NCI-H2196 treated with DMSO at 0.1 percent for 48 hours (cell line): ENCODE data around the gene CHRNB1.
"Not testable (repeated sequence)": the region's sequence is repeated elsewhere in the genome, so short reads cannot be mapped to it uniquely, and the experiment has no call there.

Experiments used
- DNase-seq: peaks from one replicate; lab custom pipeline; 2025; ENCODE audit not compliant: unreplicated experiment; lab: John Stamatoyannopoulos, UW

CHRNB1 gene

DNA sequence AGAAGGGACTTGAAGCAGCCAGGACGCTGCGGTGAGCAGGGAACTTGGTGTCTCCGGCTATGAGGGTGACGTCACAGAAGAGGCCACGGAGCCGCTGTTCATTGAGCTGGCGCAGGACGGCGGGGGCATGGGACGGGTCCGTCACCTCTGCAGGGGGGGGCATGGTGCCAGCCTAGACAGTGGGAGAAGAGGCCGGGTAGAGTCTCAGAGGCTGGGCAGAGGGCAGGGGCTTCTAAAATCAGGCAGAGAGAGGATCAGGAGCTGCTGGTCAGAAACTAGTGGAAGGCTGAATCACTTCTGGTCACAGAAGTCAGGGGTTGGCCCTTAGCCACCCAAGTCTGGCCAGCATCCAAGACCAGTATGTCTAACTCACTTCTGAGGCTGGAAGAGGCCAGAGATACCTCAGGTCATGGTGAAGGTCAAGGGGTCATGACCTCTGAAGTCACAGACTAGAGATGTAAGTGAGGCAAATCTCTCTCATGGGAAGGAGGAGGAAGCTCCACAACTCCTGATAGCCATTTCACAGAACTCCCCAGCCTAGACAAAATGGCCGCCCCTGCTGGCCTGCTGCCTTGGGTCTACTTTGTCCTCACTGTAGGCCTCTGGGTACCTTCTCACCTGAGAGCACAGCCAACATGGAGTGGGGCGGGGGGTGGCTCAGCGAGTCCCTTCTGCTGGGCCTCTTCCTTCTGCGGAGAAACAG lies 21.9 kb downstream of the CHRNB1 start:
- DNase-seq, result no peak

DNA sequence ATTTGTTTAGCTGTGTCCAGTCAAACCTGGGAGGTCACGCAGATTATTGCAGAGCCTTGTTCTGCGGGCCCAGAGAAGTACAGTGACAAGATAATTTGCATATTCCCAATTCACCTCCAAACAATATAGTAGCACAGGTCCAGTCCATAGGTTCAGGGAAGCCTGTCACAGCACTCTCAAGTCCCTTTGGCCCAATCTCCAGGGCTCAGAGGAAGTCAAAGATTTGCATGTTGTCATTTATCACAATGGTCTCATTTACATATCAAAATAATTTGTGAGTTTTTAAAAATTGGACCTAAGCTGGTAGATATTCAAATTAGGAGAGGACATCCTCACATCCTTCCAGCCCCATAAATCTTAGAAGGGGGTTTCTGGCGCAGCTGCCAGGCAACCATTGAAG lies 22.6 kb downstream of the CHRNB1 start:
- DNase-seq, result no peak

DNA sequence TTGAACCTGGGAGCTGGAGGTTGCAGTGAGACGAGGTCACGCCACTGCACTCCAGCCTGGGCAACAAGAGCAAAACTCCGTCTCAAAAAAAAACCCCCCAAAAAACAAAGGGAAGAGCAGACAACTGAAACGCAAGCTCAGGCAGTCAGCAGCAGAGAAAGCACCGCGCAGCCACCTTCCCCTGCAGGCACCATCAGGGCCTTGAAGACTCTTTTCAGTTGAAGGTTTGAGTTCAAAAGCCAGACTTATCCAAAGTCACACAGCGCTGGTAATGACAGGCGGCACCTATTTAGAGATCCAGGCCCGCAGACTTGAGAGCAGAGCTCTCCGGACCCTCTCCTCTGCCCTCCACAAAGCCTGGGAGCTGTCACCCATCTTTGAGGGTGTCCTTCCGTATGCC lies 23.4 kb downstream of the CHRNB1 start:
- no peak for DNase-seq

DNA sequence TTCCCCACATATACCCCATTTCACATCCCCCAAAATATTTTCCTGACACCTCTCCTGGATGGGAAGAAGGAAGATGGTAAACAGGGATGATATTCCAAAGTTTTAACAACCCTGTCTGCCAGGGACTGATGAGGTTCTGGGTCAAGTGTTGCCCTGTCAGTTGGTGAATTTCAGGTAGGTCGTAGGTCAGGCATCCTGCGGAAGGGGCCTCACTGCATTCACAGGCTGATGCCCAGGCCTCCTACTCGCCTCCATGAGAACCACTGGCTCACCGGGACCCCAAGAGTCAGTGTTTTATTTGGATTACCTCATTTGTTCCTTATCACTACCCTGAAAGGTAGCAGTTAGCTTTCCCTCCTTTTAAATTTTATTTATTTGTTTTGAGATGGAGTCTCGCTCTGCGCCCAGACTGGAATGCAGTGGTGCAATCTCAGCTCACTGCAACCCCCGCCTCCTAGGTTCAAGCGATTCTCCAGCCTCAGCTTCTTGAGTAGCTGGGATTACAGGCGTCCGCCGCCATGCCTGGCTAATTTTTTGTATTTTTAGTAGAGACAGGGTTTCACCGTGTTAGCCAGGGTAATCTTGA lies 24.0 kb downstream of the CHRNB1 start:
- DNase-seq, result no peak

DNA sequence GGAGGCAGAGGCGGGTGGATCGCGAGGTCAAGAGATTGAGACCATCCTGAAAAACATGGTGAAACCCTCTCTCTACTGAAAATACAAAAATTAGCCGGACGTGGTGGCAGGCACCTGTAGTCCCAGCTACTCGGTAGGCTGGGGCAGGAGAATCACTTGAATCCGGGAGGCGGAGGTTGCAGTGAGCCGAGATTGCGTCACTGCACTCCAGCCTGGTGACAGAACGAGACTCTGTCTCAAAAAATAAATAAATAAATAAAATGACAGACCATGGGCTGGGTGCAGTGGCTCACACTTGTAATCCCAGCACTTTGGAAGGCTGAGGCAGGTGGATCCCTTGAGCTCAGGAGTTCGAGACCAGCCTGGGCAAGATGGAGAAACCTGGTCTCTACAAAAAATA lies 25.0 kb downstream of the CHRNB1 start:
- not testable (repeated sequence) for DNase-seq

DNA sequence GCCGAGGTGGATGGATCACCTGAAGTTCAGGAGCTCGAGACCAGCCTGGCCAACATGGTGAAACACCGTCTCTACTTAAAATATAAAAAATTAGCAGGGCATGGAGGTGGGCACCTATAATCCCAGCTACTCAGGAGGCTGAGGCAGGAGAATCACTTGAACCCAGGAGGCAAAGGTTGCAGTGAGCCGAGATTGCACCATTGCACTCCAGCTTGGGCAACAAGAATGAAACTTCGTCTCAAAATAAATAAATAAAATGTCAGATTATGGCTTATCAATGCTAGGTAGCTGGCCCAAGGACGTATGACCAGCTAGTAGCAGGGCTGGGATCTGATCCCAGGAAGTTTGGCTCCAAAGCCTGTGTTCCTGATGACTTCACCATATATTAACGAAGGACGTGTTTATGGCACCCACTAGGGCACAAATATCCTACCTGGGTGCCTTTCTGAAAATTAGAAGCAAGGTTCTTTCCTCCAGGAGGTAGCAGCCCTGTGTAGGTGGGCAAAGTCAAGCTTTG lies 25.7 kb downstream of the CHRNB1 start:
- not testable (repeated sequence) for DNase-seq

DNA sequence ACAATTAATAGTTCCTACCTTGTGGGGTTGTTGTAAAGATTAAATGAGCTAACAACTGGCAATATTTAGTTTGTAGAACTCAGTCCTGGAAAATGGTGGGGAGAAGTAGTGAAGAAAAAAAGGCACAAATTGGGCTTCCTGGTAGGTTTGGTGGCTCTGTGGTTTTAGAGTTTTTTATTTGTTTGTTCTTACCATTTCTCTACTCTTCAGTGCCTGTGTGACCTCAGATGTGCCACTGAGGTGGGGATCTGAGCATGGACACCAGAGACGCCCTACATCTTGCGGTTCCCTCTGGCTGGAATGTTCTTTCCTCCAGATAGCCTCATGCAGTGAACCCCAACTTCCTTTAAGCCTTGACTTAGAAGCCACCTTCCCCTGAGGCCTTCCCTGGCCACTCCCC lies 26.9 kb downstream of the CHRNB1 start:
- DNase-seq, result no peak

DNA sequence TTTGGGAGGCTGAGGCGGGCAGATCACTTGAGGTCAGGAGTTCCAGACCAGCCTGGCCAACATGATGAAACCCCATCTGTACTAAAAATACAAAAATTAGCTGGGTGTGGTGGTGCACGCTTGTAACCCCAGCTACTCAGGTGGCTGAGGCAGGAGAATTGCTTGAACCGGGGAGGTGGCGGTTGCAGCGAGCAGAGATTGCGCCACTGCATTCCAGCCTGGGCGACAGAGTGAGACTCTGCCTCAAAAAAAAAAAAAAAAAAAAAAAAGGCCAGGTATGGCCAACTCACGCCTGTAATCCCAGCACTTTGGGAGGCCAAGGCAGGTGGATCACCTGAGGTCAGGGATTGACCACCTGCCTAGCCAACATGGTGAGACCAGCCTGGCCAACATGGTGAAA lies 29.9 kb downstream of the CHRNB1 start:
- DNase-seq, result not testable (repeated sequence)

DNA sequence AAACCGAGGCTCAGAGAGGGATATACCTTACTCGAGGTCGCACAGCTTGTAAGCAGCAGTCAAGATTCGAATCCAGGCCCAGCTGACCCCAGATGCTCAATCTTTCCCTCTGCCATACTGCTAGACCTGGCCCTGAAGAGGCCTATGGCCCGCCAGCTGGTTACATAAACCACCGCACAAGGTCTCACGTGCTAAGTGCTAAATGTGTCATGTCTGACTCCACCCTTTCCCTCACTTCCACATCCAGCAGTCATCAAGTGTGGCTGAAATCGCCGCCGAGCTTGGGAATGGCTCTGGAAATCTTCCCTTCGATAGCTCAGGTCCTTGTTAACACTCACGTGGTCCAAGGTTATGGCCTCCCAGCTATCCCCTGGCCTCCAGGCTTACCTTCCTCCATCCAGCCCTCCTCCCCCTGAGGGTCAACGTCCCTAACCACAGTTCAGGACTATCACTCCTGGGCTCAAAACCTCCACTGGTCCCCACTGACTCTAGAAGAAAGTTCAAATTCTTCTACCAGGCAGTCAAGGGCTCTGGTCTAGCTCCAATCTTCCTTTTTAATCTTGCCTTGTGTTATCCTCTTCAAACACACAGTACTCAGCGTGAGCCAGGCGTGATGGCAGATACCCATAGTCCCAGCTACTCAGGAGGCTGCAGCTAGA lies 31.0 kb downstream of the CHRNB1 start:
- no peak for DNase-seq

DNA sequence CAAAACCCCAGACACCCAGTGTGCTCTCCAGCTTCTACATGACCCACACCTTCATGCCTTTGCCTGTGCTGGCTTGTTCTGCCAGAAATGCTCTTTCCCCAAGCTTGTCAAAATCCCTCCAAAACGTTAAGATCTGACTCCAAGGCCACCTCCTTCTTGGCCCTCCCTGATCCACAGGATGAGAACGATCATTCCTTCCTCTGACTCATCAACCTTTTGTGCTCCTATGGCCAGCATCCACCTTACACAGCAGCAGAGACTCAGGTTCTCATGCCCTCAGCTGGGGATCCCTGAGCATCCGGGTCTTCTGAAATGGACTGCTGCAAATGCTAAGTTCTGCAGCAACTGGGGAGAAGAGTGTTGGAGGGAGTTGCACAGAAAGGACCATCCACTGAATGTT lies 31.6 kb downstream of the CHRNB1 start:
- no peak for DNase-seq

DNA sequence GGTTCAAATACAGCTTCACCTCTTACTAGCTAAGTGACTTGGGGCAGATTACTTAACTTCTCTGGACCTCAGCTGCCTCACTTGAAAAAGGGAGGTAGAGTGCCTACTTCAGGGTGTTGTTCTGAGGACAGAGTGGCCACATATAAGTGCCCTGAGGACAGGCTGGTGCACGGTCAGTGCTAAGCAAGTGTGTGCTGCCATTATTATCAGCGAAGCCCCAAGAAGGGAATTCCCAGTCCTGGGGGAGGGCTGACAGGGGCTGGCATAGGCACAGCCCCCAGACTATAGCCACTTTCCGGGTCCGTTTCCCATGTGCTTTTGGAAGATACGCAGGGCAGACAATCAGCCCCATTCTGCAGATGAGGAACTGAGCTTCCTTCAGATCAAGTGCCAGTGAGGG lies 32.1 kb downstream of the CHRNB1 start:
- no peak for DNase-seq

DNA sequence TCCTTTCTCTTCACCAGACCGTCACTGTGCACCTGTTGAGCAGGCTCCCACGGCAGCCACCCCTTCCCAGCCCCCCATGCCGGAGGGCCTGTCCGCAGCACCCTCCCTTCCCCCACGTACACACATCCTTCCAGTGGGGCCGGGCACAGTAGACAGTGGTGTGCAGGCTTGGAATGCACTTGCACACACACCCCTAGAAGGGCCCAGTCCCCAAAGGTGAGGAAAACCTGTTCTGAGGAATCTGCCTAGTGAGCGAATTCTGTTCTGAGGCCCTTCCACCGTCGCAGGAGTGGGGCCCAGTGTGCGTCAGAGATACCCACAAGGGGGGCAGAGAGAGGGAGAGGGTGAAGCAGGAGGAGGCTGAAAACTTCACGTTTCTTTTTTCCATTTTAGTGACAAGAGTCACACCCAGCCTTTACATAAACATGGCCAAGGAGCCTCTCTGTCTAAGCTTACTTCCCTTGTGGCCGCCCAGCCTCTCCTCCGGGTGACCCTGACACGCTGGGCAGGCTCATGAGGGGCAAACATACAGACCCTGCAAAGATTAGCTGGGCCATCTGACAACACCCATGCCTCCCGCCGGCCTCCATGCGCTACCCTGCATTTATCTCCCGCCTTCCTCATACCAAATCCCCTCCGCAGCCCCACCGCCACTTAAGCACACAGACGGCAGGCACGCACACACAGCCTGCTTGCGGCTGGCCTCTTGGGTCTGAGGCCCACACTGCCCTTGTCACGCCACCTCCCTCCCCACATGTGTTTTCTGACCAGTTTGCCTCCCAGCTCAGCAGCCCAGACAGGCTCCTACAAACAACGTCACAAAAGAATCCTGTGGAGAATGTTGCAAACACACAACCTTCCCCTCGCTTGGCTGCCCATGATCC lies 32.8 kb downstream of the CHRNB1 start:
- DNase-seq, result no peak

DNA sequence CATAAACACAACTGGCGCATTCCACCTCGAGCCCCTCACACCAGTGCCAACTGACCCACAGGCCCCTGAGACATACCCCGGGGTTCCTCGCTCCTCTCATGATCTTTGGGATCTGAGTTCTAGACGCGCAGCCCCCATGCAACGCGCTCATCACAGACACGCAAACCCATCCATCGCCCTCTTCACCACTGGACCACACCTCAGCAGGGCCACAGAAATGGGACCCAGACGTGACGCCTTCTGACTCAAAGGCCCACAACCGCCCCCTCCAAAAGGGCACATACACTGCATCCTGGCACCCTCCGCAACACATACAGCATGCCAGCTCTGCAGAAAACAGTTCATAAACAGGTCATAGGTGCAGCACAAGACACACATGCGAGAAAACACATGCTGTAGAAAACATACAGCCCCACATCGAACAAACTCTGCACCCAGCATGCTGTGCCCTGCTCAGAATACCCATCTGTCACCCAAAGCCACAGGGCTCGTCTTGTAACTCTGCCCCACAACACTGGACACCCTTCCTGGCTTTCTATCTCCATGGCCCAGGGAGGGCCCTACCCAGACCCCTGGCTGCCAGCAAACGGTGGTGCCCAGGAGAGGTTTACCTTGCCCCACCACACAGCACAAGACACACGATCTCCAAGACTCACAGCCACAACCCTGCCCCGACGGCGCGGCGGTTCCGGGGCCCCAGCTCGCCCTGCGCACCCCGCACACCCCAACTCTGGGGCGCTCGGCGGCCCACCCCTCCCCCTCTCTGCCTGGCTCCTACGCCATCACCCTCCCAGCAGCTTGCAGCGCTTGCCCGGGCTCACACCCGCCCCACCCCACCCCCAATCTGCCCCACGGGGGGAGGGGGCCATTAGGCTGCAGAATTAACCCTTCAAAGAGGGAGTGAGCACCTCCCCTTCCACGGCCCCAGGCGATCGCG lies 33.7 kb downstream of the CHRNB1 start:
- DNase-seq, result no peak

DNA sequence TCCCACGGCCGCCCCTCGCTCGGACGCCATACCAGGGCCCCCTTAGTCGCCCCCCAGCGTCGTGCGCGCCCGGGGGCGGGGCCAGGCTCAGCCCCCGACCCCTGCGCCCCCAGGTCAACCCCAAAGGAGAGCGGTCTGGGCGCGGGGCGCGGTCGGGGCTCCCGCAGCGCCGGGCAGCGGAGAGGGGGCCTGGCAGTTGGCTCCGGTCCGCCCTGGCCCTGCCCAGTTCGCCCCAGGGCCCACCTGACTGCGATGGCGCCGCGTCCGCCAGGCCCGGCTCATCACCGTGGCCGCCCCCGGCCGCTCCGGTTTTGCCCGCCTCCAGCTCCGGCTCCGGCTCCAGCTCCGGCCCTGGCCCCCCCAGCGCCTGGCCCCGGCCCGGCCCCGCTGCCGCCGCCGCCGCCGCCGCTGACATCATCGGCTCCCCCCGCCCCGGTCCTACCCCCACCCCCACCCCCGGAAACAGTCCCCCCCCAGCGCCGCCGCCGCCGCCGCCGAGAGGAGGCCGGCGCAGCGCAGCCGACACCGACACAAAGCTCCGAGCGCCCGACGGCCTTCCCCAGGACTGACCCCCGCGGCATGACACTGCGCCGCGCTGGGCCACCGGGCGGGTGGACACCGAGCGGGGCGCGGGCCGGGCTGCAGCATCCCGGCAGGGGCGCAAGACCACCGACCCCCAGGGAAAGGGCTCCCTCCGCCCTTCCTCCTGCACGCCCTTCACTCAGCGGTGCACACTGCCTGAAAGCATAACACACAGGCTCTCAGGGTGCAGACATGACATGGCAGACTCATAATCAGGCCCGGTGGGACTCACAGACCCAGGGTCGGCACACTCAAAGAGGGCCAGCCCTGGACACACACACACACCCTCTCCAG lies 34.6 kb downstream of the CHRNB1 start, which contains the start of gene ZBTB4:
ZBTB4 (minus strand) TSS at position 419 of the 876 bp plus-strand sequence. CDS start 12,830 bp downstream, outside the sequence.
- no peak for DNase-seq

DNA sequence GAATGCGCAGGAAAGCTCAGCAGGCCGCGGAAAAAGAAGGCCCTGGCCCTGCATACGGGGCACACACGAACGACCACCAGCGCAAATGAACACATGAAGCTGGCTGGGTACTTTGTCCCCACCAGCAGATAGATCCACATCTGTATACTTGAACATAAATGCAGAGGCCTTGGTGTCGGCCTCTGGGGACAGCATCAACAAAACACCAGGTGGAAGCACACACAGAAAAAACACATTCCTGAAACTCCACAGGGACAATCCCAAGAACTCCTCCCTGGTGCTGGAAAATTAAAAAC lies 35.2 kb downstream of the CHRNB1 start:
- DNase-seq, result no peak

DNA sequence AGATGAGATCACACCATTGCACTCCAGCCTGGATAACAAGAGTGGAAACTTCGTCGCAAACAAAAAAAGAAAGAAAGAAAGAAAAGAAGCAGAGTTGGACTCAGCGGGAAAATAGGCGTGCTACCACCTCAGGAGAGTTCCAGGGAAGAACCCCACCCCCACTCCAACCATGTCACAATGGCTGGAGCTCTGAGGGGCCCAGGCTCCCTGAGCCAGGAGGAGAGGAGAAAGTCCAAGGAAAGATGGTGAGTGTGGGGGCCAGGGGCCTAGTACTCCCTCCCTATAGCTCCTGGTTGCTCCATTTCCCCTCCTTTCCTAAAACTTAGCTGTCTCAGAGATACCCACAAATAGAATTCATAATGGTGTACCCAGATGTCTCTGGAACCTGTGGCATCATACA lies 36.4 kb downstream of the CHRNB1 start, which contains the start of gene SLC35G6:
SLC35G6 (plus strand) TSS at position 172 of the 400 bp plus-strand sequence; CDS start at position 243, 71 bp downstream.
- DNase-seq, result not testable (repeated sequence)

DNA sequence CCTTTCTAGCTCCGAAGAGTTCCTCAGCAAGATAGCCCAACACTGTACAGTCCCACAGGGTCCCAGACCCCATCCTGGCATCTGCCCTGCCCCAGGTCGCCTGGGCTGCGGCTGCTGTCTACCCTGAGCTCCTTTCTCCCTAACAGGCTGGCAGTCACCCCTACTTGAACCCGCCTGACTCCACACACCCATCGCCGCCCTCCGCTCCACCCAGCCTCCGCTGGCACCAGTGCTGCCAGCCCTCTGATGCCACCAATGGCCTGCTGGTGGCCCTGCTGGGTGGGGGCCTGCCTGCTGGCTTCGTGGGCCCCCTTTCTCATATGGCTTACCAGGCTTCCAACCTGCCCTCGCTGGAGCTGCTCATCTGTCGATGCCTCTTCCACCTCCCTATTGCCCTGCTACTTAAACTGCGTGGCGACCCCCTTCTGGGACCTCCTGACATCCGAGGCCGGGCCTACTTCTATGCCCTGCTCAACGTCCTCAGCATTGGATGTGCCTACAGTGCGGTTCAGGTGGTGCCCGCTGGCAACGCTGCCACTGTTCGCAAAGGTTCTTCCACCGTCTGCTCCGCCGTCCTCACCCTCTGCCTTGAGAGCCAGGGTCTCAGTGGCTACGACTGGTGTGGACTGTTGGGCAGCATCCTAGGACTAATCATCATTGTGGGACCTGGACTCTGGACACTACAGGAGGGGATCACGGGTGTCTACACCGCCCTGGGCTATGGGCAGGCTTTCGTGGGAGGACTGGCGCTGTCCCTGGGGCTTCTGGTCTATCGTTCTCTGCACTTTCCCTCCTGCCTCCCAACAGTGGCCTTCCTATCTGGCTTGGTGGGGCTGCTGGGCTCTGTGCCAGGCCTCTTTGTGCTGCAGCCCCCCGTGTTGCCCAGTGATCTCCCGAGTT lies 37.2 kb downstream of the CHRNB1 start:
- not testable (repeated sequence) for DNase-seq

DNA sequence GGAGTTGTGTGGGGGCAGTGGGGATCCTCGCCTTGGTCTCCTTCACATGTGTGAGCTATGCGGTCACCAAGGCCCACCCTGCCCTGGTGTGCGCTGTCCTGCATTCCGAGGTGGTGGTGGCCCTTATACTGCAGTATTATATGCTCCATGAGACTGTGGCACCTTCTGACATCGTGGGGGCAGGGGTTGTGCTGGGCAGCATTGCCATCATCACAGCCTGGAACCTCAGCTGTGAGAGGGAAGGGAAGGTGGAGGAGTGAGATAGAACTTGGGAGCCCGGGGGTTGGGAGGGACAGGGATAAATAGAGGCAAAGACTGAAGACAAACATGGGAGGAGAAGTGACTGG lies 37.9 kb downstream of the CHRNB1 start:
- not testable (repeated sequence) for DNase-seq
